Measurements from ENCODE around the gene TFPI2.

The TFPI2 gene

GRCh38 chr7:93851536-93851935 lies 39.0 kb downstream of the TFPI2 start:
- no peak for DNase-seq

GRCh38 chr7:93843260-93843659 lies 47.3 kb downstream of the TFPI2 start:
- no peak for DNase-seq

GRCh38 chr7:93838966-93839365 lies 51.6 kb downstream of the TFPI2 start:
- DNase-seq, result no peak

GRCh38 chr7:93837245-93837644 lies 53.3 kb downstream of the TFPI2 start:
- no peak for DNase-seq

GRCh38 chr7:93836116-93836515 lies 54.4 kb downstream of the TFPI2 start:
- DNase-seq, result no peak

- DNase-seq, result no peak
Observed at GRCh38 chr7:93835702-93836101, 54.9 kb downstream of the TFPI2 start.

Data from NCI-H1436 (cell line).